ENCODE results near the gene RHOT2.

DNA sequence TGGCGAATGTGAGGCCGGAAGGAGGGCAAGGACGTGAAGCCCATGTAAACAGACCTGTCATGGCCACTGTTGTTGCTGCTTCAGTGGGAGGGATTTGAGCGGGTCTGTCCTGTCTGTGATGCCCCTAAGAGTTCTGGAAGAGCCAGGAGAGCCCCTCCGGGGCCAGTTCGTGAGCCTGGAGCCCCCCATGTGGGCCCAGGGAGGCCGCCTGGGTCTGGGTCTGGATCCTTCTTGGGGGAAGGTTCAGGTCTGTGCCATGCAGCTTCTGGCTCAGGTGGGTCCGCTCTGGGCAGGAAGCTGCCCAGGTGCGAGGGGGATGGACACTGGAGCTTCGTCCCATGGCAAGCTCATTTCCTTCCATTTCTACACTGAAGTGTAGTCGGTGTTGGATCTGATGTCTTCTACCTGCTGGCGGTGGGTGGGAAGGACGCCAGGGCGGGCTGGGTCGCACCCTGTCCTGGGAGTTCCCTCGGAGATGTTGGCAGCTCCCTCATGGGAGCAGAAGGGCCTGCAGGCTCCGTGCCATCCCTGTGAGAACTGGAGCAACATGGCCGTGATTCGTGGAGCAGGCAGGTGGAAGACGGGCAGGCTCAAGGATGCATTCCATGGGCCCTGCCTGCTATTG lies 48.3 kb upstream of the RHOT2 start:
- TF ChIP-seq POLR2A (IDR thresholded peaks at IDR 0.05) (no peak), POLR2AphosphoS5 (IDR thresholded peaks at IDR 0.05) (no peak), CTCF (IDR thresholded peaks at IDR 0.05) (no peak)
